ENCODE data around the gene FTO.

DNA sequence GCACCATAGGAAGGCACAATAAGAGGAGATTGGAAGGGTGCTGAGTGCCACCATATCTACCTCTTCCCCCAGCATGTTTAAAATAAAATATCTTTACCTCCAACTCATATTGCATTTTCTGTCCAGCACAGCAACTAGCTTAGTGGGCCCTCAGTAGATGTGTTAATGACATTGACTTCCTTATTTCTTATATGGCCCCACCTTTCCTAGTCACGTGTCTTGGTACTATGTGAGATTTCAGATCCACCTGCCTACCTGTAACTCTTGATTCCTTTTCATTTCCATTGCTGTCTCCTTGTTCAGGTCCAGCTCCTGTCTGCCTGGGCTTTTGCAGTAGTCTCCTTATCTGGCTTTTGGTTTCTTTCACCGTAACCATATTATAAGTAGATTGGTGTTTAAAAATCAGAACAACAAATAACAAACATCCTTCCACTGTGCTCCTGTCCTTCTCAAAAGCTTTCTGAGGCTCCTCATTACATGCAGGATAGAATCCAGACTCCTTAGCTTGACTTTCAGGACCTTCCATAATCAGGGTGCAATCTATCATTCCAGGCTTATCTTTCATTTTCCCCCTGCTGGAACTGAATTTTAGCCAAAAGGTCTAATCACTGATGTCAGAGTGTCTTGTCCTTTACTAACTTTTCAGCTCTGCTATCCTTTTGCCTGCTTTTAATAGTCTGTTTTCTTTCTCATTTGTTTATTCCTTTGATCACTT lies 71.3 kb downstream of the FTO start:
- TF ChIP-seq CTCF (conservative IDR thresholded peaks at IDR 0.05 in 1 of 2, IDR thresholded peaks at IDR 0.05 in 1 of 2; ENCODE audit: extremely low read depth in 1 of 2, insufficient read depth in 1 of 2, low read depth in 1 of 2, low read length in 2 of 2) (no peak), EZH2 (IDR thresholded peaks at IDR 0.05; ENCODE audit: borderline replicate concordance, low read length) (no peak)

Measured in mammary epithelial cell (primary cell).